Large intestine (tissue), 3 donors: Measurements from ENCODE around the gene ELP2. TPM values are rescaled to one million over a fixed set of nuclear protein-coding genes. Genes with fewer than 3 reads are reported as not detected.
A peak's percentile ranks its signal among the peaks of the same experiment; 100 is the strongest.
"Not testable (repeated sequence)": the region's sequence is repeated elsewhere in the genome, so short reads cannot be mapped to it uniquely, and the experiment has no call there.

ENCODE experiments used
- DNase-seq, 2 donors: peaks; one replicate each; pipeline versions ENCODE4 v3.0.0 to v3.0.0-alpha.2; 2013
- H3K27ac ChIP-seq: one replicate; pipeline ENCODE4 v1.5.1; 2013; ENCODE audit warnings: low read length
- H3K27me3 ChIP-seq: 2 replicates; pipeline ENCODE4 v1.6.1; 2013; ENCODE audit warnings: low read length; ENCODE audit not compliant: control insufficient read depth, insufficient read depth
- H3K36me3 ChIP-seq: 2 replicates; pipeline ENCODE4 v1.6.1; 2013; ENCODE audit warnings: low read length; ENCODE audit not compliant: control insufficient read depth, insufficient read depth
- H3K4me1 ChIP-seq: one replicate; pipeline ENCODE4 v1.6.1; 2013; ENCODE audit warnings: low read length; ENCODE audit not compliant: control insufficient read depth, insufficient read depth
- H3K4me3 ChIP-seq: one replicate; pipeline ENCODE4 v1.5.1; 2013; ENCODE audit warnings: low read length
- H3K9me3 ChIP-seq: one replicate; pipeline ENCODE4 v1.6.1; 2013; ENCODE audit warnings: mild to moderate bottlenecking, low read depth, low read length, moderate library complexity; ENCODE audit not compliant: control insufficient read depth
- WGBS: methylation state at CpG from one replicate; pipeline ENCODE4 v1.1.5; 2013; ENCODE audit warnings: low lambda C conversion rate; ENCODE audit not compliant: insufficient coverage; 5-methylcytosine and 5-hydroxymethylcytosine counted together
- polyA plus RNA-seq: library from polyadenylated mRNA; unstranded; fragments of 120-200 nt; gene quantifications from one replicate; pipeline ENCODE4 v1.2.1, GENCODE V29; 2013

The ELP2 gene
- polyA plus RNA-seq, 1 donor: 92.4 TPM

DNA sequence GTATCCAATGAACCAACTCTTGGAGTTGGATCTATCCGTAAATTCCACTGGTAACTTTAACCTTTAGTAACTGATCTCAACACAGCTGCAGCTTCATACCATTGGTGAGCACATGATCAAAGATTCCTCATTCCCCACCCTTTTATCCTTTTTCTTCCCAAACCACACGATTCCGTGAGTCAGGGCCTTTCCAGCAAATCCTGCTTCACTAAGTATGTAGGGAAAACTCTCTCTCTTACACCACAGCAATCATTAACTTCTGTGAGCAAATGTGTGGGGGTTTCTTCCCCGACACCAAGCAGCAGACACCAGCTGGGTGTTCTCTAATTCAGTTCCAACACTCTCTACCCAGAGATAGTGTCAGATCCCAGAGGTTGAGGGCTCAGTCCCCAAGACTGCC, 23.5 kb downstream of the ELP2 start:
- 40% methylated on average over 1 of the region's 4 CpGs for WGBS

DNA sequence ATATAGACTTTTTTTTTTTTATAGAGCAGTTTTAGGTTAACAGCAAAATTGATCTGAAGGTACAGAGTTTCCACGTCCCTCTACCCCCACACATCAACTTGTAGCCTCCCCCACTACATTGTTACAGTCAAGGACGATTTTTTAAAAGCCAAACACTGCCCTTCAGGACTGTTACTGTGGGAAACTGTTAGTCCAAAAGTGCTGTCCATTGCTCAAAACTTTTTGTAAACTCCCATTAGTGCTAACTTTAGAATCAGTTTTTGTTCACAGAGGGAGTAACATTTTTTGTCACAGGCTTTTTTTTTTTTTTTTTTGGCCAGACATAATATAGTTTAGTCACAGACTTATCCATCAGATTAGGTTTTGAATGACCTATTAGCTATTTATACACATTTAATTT, 24.1 kb downstream of the ELP2 start:
- H3K27me3 ChIP-seq: no peaks in the 10 kb centered on the region
- H3K4me1 ChIP-seq: peaks cover 15% of the 10 kb centered on the region
- no peak for DNase-seq
- H3K4me3 ChIP-seq: no peak overlapping the region
- H3K27ac ChIP-seq: peak overlapping the region; percentile 66
- no peaks in the 10 kb centered on the region for H3K9me3 ChIP-seq
- no CpG with 5 or more reads among the region's 2 CpGs for WGBS
- peaks cover 61% of the 10 kb centered on the region for H3K36me3 ChIP-seq

More for the DNA sequence above, 23.5 kb downstream of the ELP2 start:
- DNase-seq: peak; percentile 16 to 67
- Histone ChIP-seq H3K9me3 (no peaks in the 10 kb centered on the region), H3K4me3 (no peak overlapping the region), H3K4me1 (peaks cover 15% of the 10 kb centered on the region), H3K27ac (peak overlapping the region; percentile 66), H3K27me3 (no peaks in the 10 kb centered on the region), H3K36me3 (peaks cover 62% of the 10 kb centered on the region)

DNA sequence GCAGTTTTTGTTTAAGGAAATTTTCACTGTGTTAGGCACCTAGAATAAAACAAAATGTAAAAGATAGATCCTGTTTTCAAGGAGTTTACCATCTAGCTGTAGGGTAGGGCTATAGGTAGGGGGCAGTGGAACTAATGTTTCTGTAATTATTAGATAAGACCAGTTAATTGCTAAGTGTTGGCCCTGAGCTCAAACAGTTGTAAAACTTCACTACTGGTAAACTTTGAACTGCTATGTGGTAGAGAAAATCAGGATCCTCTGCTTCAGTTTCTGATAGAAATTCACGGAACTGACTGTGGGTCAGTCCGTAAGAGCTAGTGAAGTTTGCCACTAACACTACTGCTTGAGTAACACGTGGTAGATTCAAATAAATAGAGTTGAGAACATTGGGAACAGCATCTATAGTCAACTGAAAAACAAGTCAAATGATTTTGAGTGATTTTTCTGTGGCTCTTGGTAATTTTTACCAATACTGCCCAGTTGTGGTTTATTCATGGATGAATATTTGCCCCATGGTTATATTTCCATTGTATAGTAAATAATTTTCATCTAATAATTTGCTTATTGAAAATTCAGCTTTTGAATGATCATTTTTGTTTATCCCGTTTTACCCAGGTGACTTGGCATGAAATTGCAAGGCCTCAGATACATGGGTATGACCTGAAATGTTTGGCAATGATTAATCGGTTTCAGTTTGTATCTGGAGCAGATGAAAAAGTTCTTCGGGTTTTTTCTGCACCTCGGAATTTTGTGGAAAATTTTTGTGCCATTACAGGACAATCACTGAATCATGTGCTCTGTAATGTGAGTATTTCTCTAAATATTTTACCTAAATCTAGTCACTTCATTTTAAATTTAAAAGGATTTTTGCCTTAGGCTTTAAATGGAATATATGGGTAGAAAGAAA, 26.4 kb downstream of the ELP2 start:
- WGBS: 100% methylated on average over 2 of the region's 7 CpGs
- Histone ChIP-seq H3K27me3 (no peaks in the 10 kb centered on the region), H3K36me3 (peaks cover 57% of the 10 kb centered on the region), H3K27ac (peak overlapping the region; percentile 70), H3K4me1 (peaks cover 15% of the 10 kb centered on the region), H3K9me3 (no peaks in the 10 kb centered on the region), H3K4me3 (no peak overlapping the region)
- DNase-seq: peak; percentile 40 to 75

DNA sequence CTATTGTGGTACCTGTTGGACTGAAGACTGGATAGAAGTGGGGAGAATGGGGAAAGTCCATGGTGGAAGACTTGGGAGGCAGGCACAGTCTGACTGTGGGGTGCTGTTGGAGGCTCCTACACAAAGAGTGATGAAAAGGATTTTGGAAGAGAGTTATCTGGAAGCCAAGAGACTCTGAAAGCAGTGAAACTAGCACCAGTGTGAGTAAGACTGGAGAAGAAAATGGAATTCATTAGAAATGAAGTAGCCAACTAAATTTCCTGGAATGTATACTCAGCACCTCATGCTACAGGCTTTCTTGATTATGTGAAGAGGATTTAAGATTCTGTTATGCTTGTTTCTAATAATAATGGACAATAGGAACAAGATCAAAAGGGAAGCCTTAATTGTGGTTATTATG, 27.7 kb downstream of the ELP2 start:
- no peak overlapping the region for H3K27ac ChIP-seq
- peaks cover 58% of the 10 kb centered on the region for H3K36me3 ChIP-seq
- H3K4me1 ChIP-seq: peaks cover 12% of the 10 kb centered on the region
- no peak overlapping the region for H3K4me3 ChIP-seq
- DNase-seq: no peak
- H3K9me3 ChIP-seq: no peaks in the 10 kb centered on the region
- no peaks in the 10 kb centered on the region for H3K27me3 ChIP-seq

DNA sequence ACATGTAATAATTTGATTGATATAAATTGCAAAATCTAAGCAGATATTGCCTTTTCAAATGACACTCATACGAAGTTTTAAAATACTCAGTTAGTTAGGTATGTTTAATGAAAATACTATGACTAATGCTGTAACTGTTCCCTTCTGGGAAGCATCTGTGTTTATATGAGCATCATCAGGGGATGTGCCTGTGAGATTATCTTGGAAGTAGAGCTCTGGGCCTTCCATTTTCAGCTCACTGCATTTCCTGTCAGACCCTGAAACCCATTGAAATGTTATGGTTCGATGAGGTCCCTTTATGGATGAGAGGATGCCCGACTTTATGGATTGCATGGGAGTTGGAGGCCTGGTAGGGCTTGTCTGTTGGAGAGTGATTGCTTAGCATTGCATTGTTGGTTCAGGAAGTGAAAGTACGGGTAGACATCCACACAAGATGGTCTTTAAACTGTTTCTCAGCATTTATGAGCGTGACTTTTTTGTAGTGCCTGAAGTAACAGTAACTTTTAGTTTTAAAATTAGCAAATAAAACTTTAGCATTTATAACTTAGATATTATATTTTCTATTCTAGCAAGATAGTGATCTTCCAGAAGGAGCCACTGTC, 28.7 kb downstream of the ELP2 start:
- H3K36me3 ChIP-seq: peaks cover 54% of the 10 kb centered on the region
- no peaks in the 10 kb centered on the region for H3K9me3 ChIP-seq
- H3K4me3 ChIP-seq: no peak overlapping the region
- WGBS: 90% methylated on average over 2 of the region's 5 CpGs
- DNase-seq: no peak
- H3K4me1 ChIP-seq: peaks cover 8% of the 10 kb centered on the region
- H3K27me3 ChIP-seq: no peaks in the 10 kb centered on the region
- no peak overlapping the region for H3K27ac ChIP-seq

DNA sequence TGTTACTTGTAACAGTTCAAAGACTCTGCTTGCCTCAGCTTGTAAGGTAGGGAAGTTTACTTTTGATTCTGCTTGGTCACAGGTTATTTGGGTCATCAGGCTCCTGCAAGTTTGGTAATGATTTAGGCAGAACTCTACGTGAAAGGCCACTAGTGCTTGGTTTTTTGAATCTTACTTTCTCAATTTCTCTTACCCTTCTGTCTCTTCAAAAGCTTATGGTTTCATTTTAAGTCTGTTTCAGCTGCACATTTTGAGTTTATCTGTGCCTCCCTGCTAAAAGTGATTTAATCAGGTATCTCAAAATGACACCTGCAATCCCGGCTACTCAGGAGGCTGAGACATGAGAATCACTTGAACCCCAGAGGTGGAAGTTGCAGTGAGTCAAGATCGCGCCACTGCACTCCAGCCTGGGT, 31.3 kb downstream of the ELP2 start:
- Histone ChIP-seq H3K36me3 (peaks cover 51% of the 10 kb centered on the region), H3K4me3 (no peak overlapping the region), H3K9me3 (no peaks in the 10 kb centered on the region), H3K4me1 (peaks cover 4% of the 10 kb centered on the region), H3K27me3 (no peaks in the 10 kb centered on the region), H3K27ac (no peak overlapping the region)
- WGBS: no CpG with 5 or more reads among the region's 4 CpGs
- no peak for DNase-seq

DNA sequence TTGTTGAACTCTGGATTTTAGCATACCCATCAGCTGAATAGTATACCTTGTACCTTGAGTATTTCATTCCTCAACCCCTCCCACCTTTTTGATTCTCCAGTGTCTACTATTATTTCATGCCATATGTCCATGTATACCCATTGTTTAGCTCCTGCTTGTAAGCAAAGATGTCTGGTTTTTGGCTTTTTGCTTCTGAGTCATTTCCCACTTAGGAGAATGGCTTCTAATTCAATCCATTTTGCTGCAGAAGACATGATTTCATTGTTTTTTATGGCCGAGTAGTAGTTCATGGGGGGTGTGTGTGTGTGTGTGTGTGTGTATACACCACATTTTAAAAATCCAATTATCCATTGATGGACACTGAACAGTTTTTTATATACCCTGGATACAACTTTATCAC, 33.3 kb downstream of the ELP2 start:
- no peak for DNase-seq
- peaks cover 54% of the 10 kb centered on the region for H3K36me3 ChIP-seq
- no peak overlapping the region for H3K27ac ChIP-seq
- no peaks in the 10 kb centered on the region for H3K9me3 ChIP-seq
- no peaks in the 10 kb centered on the region for H3K4me1 ChIP-seq
- H3K27me3 ChIP-seq: no peaks in the 10 kb centered on the region
- no CpG with 5 or more reads among the region's 1 CpG for WGBS
- H3K4me3 ChIP-seq: no peak overlapping the region

DNA sequence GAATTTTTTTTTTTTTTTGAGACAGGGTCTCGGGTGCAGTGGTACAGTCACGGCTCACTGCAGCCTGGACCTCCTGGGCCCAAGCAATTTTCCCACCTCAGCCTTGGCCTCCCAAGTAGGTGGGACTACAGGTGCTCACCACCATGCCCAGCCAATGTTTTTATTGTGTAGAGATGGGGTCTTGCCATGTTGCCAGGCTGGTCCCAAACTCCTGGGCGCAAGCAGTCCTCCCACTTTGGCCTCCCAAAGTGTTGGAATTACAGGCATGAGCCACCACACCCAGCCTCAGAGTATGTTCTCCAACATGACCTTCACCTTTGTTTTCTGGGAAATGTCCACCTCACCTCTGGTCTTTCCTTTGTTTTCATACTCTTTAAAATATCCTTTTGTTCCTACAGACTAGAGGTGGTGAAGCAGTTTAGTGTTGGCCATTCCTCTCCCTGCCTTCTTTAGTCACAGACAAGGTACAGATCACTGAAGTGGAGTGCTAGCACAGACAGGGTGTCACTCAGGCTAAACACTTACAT, 38.1 kb downstream of the ELP2 start:
- WGBS: no CpG with 5 or more reads among the region's 3 CpGs
- Histone ChIP-seq H3K27ac (no peak overlapping the region), H3K27me3 (no peaks in the 10 kb centered on the region), H3K36me3 (peaks cover 60% of the 10 kb centered on the region), H3K9me3 (no peaks in the 10 kb centered on the region), H3K4me1 (no peaks in the 10 kb centered on the region), H3K4me3 (no peak overlapping the region)
- no peak for DNase-seq

DNA sequence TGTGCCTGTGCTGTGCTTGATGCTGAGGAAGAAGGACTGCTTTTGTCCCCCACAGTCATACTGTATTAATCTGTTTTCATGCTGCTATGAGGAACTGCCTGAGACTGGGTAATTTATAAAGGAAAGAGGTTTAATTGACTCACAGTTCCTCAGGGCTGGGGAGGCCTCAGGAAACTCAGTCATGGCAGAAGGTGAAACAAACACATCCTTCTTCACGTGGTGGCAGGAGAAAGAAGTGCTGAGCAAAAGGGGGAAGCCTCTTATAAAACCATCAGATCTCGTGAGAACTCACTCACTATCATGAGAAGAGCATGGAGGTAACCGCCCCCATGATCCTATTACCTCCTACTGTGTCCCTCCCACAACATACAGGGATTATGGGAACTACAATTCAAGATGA, 38.6 kb downstream of the ELP2 start:
- peaks cover 61% of the 10 kb centered on the region for H3K36me3 ChIP-seq
- DNase-seq, H3K9me3 ChIP-seq, H3K4me1 ChIP-seq, H3K27me3 ChIP-seq, H3K27ac ChIP-seq, H3K4me3 ChIP-seq: not testable (repeated sequence)
- no CpG with 5 or more reads among the region's 3 CpGs for WGBS

DNA sequence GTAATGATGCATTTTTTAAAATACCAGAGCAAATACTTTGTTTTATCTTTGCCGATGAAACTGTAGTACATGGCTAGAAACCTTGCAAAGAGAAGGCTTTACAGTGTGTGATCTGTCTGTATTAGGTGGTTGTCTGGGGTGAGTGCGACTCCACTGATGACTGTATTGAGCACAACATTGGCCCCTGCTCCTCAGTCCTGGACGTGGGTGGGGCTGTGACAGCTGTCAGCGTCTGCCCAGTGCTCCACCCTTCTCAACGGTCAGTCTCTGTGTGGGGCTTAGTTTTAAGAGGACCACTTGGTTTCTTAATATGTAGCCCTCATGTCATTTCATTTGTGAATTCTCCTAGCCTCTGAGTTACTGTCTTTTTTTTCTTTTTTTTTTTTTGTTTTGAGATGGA, 40.2 kb downstream of the ELP2 start:
- Histone ChIP-seq H3K4me1 (no peaks in the 10 kb centered on the region), H3K27me3 (no peaks in the 10 kb centered on the region), H3K36me3 (peaks cover 62% of the 10 kb centered on the region), H3K4me3 (no peak overlapping the region), H3K9me3 (no peaks in the 10 kb centered on the region), H3K27ac (no peak overlapping the region)
- WGBS: no CpG with 5 or more reads among the region's 5 CpGs
- DNase-seq: no peak
